Keratinocyte (primary cell): ENCODE results near the gene BIN2. TPM values are rescaled to one million over a fixed set of nuclear protein-coding genes. Genes with fewer than 3 reads are reported as not detected.
A peak's percentile ranks its signal among the peaks of the same experiment; 100 is the strongest.

ENCODE experiments used
- DNase-seq: peaks from one replicate; pipeline ENCODE4 v3.0.0-alpha.2; 2011; ENCODE audit warnings: low read depth, missing footprints, low spot score
- FAIRE-seq: peaks from 2 replicates; lab custom pipeline; 2011; peaks lifted over from hg19 to GRCh38; lab: Jason Lieb, UNC
- H2AFZ ChIP-seq: 2 replicates; pipeline ENCODE4 v1.6.0; 2012; ENCODE audit warnings: low read length, control low read depth, inconsistent platforms; ENCODE audit not compliant: control insufficient read depth
- H3K27ac ChIP-seq: 2 replicates; pipeline ENCODE4 v1.5.1; 2011; ENCODE audit warnings: low read length; ENCODE audit not compliant: control insufficient read depth, insufficient read depth
- H3K27me3 ChIP-seq: 3 replicates; pipeline ENCODE4 v1.6.0; 2011; ENCODE audit warnings: low read length; ENCODE audit not compliant: control insufficient read depth, insufficient read depth; ENCODE audit errors: extremely low read depth
- H3K36me3 ChIP-seq, 2 experiments: 2 replicates in 1 of 2; 3 replicates in 1 of 2; pipeline ENCODE4 v1.5.1; 2011; ENCODE audit warnings: low read length in 2 of 2, mild to moderate bottlenecking in 1 of 2; ENCODE audit not compliant: control insufficient read depth in 2 of 2, insufficient read depth in 2 of 2; ENCODE audit errors: extremely low read depth in 1 of 2
- H3K4me1 ChIP-seq: 3 replicates; pipeline ENCODE4 v1.5.1; 2011; ENCODE audit warnings: low read length; ENCODE audit not compliant: control insufficient read depth, insufficient read depth; ENCODE audit errors: extremely low read depth
- H3K4me2 ChIP-seq: 3 replicates; pipeline ENCODE4 v1.6.0; 2011; ENCODE audit warnings: low read depth, low read length; ENCODE audit not compliant: control insufficient read depth, insufficient read depth; ENCODE audit errors: extremely low read depth
- H3K4me3 ChIP-seq, 3 experiments: fragments of 200-600 bp in 1 of 3; sonication (generic) in 1 of 3; 2 replicates in 2 of 3; 3 replicates in 1 of 3; pipeline ENCODE4 v1.5.1; 2011 to 2016; ENCODE audit warnings: low read length in 3 of 3, mild to moderate bottlenecking in 3 of 3, control low read depth in 2 of 3, inconsistent platforms in 1 of 3, low read depth in 1 of 3, mixed read lengths in 1 of 3, mixed run types in 1 of 3, moderate library complexity in 1 of 3; ENCODE audit not compliant: control insufficient read depth in 2 of 3, insufficient read depth in 2 of 3; ENCODE audit errors: extremely low read depth in 1 of 3
- H3K79me2 ChIP-seq: 2 replicates; pipeline ENCODE4 v1.6.0; 2012; ENCODE audit warnings: low read length; ENCODE audit not compliant: control insufficient read depth, insufficient read depth
- H3K9ac ChIP-seq: 3 replicates; pipeline ENCODE4 v1.6.0; 2011; ENCODE audit warnings: low read length; ENCODE audit not compliant: control insufficient read depth, insufficient read depth; ENCODE audit errors: extremely low read depth
- H3K9me1 ChIP-seq: 3 replicates; pipeline ENCODE4 v1.6.0; 2011; ENCODE audit warnings: low read length; ENCODE audit not compliant: control insufficient read depth, insufficient read depth; ENCODE audit errors: extremely low read depth
- H3K9me3 ChIP-seq: 2 replicates; pipeline ENCODE4 v1.5.1; 2012; ENCODE audit warnings: low read depth, low read length; ENCODE audit not compliant: control insufficient read depth
- H4K20me1 ChIP-seq: 3 replicates; pipeline ENCODE4 v1.6.0; 2011; ENCODE audit warnings: low read length; ENCODE audit not compliant: control insufficient read depth, insufficient read depth; ENCODE audit errors: extremely low read depth
- CTCF ChIP-seq, 3 experiments: IDR thresholded peaks in 1 of 3; conservative IDR thresholded peaks in 1 of 3; optimal IDR thresholded peaks in 1 of 3; 2 replicates in 2 of 3; 3 replicates in 1 of 3; pipeline versions ENCODE3 to v1.5.1; 2011; ENCODE audit warnings: low read length in 3 of 3, mild to moderate bottlenecking in 3 of 3, moderate library complexity in 2 of 3, control low read depth in 1 of 3, inconsistent platforms in 1 of 3; ENCODE audit not compliant: insufficient read depth in 2 of 3; ENCODE audit errors: extremely low read depth in 1 of 3
- EZH2 ChIP-seq: IDR thresholded peaks from one replicate; pipeline ENCODE4 v1.6.1; 2012; ENCODE audit warnings: inconsistent platforms, mild to moderate bottlenecking, low read length, moderate library complexity
- dilution Hi-C: fragments of 300-500 bp; cut with MboI; formaldehyde crosslinking; loops from one replicate; pipeline ENCODE4 v1.7.0; 2020; ENCODE audit warnings: low sequenced_read_pairs; ENCODE audit not compliant: extremely low pct_ligation_motif_present
- polyA plus RNA-seq, 5 experiments: library from polyadenylated mRNA; depleted of rRNA in 3 of 5; stranded (reverse) in 3 of 5; stranded (forward) in 1 of 5; unstranded in 1 of 5; fragments of >200 nt; gene quantifications; 1 replicate in 1 of 5; 2 replicates in 3 of 5; 3 replicates in 1 of 5; pipeline versions ENCODE4 v1.2.1 to v1.2.3, GENCODE V29; 2011 to 2012; ENCODE audit warnings: missing spikeins in 2 of 5, low read depth in 1 of 5, low replicate concordance in 1 of 5

Gene BIN2
- polyA plus RNA-seq, 1 donor (not counting 4 experiments of a cell fraction or from before 2014, with no cell fraction given), result not detected

DNA sequence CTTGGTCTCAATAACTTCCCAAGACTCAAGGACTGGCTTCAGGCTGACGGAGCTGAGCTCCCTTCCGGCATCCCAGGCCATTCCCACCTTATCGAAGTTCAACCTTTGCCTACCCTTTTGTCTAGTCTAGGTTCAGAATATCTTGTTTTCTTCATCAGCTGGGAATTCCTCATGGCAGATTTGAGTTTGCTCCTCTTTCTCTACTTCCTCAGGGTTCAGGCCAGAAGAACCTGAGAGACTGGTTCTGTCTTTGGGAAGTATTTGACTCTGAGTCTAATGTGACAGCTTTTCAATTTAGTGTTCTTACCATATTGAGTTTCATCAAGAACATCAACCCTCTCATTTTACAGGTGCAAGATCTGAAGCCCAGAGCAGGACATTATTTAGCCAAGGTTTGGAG lies 2.1 kb downstream of the BIN2 start:
- FAIRE-seq (no peak), DNase-seq (no peak)
- dilution Hi-C loops, result no loop called here
- no peaks in the 10 kb centered on the region for H3K36me3 ChIP-seq
- H3K9ac ChIP-seq, result no peak overlapping the region
- TF ChIP-seq CTCF (optimal IDR thresholded peaks at IDR 0.05 in 1 of 3, IDR thresholded peaks at IDR 0.05 in 1 of 3, conservative IDR thresholded peaks at IDR 0.05 in 1 of 3; ENCODE audit: extremely low read depth in 1 of 3, insufficient read depth in 2 of 3, low read length in 3 of 3), result no peak
- TF ChIP-seq EZH2, result no peak
- H3K9me3 ChIP-seq, result no peaks in the 10 kb centered on the region
- H3K4me3 ChIP-seq, result no peak overlapping the region
- no peak overlapping the region for H2AFZ ChIP-seq
- H3K4me1 ChIP-seq, result peaks cover 12% of the 10 kb centered on the region
- H4K20me1 ChIP-seq, result no peaks in the 10 kb centered on the region
- H3K79me2 ChIP-seq, result no peaks in the 10 kb centered on the region
- no peaks in the 10 kb centered on the region for H3K27me3 ChIP-seq
- H3K9me1 ChIP-seq, result no peaks in the 10 kb centered on the region
- H3K4me2 ChIP-seq, result no peak overlapping the region
- no peak overlapping the region for H3K27ac ChIP-seq

GRCh38 chr12:51320695-51321320 lies 3.2 kb downstream of the BIN2 start:
- no peak for FAIRE-seq
- Histone ChIP-seq H3K4me1 (peaks cover 4% of the 10 kb centered on the region), H2AFZ (peak overlapping the region; percentile 41), H3K9ac (no peak overlapping the region), H3K36me3 (no peaks in the 10 kb centered on the region), H3K79me2 (no peaks in the 10 kb centered on the region), H3K9me1 (no peaks in the 10 kb centered on the region), H4K20me1 (no peaks in the 10 kb centered on the region), H3K27ac (no peak overlapping the region), H3K4me3 (no peak overlapping the region), H3K9me3 (no peaks in the 10 kb centered on the region), H3K27me3 (no peaks in the 10 kb centered on the region), H3K4me2 (no peak overlapping the region)
- TF ChIP-seq EZH2 (no peak), CTCF (optimal IDR thresholded peaks at IDR 0.05 in 1 of 3, IDR thresholded peaks at IDR 0.05 in 1 of 3, conservative IDR thresholded peaks at IDR 0.05 in 1 of 3; ENCODE audit: extremely low read depth in 1 of 3, insufficient read depth in 2 of 3, low read length in 3 of 3) (no peak)
- no peak for DNase-seq
- dilution Hi-C loops, result no loop called here
